Bronchial smooth muscle cell (primary cell): ENCODE data around the gene OR1A2. TPM values are rescaled to one million over a fixed set of nuclear protein-coding genes. Genes with fewer than 3 reads are reported as not detected.

ENCODE experiments used
- total RNA-seq: library from RNA; depleted of rRNA; stranded (reverse); fragments of >200 nt; gene quantifications from 2 replicates; pipeline ENCODE4 v1.2.1, GENCODE V29; 2014

OR1A2 gene, protein sequence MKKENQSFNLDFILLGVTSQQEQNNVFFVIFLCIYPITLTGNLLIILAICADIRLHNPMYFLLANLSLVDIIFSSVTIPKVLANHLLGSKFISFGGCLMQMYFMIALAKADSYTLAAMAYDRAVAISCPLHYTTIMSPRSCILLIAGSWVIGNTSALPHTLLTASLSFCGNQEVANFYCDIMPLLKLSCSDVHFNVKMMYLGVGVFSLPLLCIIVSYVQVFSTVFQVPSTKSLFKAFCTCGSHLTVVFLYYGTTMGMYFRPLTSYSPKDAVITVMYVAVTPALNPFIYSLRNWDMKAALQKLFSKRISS
- not detected in 2 replicates for total RNA-seq

DNA sequence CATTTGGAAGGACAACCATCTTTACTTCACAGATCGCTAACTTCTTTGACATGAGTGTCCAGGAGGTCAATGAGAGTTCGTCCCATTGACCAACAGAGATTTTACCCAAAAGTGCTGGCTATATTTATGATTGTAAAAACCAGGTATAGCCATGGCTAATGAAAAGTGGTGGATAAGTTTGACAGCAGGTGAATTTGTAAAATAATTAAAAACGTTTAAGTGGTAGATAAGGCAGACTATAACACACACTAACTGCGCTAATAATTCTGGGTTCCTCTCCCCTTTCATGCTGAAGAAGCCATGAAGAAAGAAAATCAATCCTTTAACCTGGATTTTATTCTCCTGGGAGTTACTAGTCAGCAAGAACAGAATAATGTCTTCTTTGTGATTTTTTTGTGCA lies at the start of gene OR1A2:
Gene OR1A2, plus strand, starts transcription at position 301 of the 400 bp plus-strand sequence. Its CDS starts 0 bp downstream, at position 301.

DNA sequence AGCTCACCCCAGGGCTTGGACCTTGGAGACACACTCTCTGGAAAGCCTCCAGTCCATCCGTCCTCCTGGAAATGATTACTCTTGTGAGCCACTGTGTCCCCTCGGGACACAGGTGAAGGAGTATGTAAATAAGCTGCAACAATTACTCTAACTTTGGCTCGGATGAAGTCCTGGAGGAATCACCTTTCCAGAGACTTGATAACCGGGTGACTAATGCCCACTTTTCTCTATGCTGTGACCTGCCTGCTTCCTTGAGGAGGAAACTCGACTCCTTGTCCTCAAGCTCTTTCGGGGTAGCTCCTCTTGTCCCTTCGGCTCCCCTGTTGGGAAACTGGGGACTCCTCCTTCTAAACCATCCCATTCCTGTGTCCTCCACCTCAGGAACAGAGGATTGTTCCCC lies 10.0 kb downstream of the OR1A2 start, which contains the start of gene OR1A1:
Gene OR1A1, plus strand, starts transcription at position 301 of the 400 bp plus-strand sequence. CDS start 7,954 bp downstream, outside the sequence.

Other genes with a start within 250 kb of the OR1A2 start
- not detected in 2 replicates for gene OR1D5, start 133.9 kb upstream of the OR1A2 start, total RNA-seq
- not detected in 2 replicates for gene OR1D2, start 93.1 kb upstream of the OR1A2 start, total RNA-seq
- not detected in 2 replicates for gene OR1G1, start 70.0 kb upstream of the OR1A2 start, total RNA-seq
- not detected in 2 replicates for gene OR1A1, start 10.1 kb downstream of the OR1A2 start, total RNA-seq
- not detected in 2 replicates for gene OR3A1, start 100.8 kb downstream of the OR1A2 start, total RNA-seq
- gene OR3A2, start 188.8 kb downstream of the OR1A2 start, total RNA-seq = 0.32 TPM in 1 of 2 replicates, not detected in the other
- gene OR1E1, start 200.9 kb downstream of the OR1A2 start, total RNA-seq = not detected in 2 replicates
- gene OR3A3, start 213.9 kb downstream of the OR1A2 start, total RNA-seq = not detected in 2 replicates
- not detected in 2 replicates for gene OR1E2, start 236.3 kb downstream of the OR1A2 start, total RNA-seq